Vagina (tissue), 2 donors: ENCODE data around the gene RB1.

Source experiments
- POLR2AphosphoS5 ChIP-seq, 2 donors: sonication (generic); formaldehyde crosslinking; IDR thresholded peaks; one replicate each; pipeline ENCODE4 v1.9.0; 2017; ENCODE audit warnings: antibody characterized with exemption in 2 of 2, mild to moderate bottlenecking in 2 of 2, low read depth in 1 of 2; ENCODE audit not compliant: insufficient read depth in 1 of 2
- TF ChIP-seq, protein P1 (sequence below), 3 experiments: fragments of 450-650 bp in 2 of 3; fragments of 200-600 bp in 1 of 3; sonication (generic) in 1 of 3; IDR thresholded peaks; one replicate each; pipeline ENCODE4 v1.5.1; 2017 to 2019; ENCODE audit warnings: antibody characterized with exemption in 3 of 3, mild to moderate bottlenecking in 2 of 3, moderate library complexity in 2 of 3

DNA sequence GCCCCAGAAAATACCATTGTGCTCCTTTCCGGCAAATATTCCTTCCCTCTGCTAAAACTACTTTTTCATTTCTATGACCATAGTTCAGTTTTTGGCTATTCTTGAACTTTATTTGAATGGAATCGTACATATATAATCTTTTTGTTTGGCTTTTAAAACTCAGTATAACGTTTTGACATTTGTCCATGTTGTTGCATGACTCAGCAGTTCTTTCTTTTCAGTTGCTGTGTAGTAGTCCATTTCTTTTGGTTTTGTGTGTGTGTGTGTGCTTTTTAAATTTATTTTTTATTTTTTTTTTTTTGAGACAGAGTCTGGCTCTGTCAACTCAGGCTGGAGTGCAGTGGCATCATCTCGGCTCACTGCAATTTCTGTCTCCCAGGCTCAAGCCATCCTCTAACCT lies 35.5 kb upstream of the RB1 start:
- TF ChIP-seq, protein P1, sequence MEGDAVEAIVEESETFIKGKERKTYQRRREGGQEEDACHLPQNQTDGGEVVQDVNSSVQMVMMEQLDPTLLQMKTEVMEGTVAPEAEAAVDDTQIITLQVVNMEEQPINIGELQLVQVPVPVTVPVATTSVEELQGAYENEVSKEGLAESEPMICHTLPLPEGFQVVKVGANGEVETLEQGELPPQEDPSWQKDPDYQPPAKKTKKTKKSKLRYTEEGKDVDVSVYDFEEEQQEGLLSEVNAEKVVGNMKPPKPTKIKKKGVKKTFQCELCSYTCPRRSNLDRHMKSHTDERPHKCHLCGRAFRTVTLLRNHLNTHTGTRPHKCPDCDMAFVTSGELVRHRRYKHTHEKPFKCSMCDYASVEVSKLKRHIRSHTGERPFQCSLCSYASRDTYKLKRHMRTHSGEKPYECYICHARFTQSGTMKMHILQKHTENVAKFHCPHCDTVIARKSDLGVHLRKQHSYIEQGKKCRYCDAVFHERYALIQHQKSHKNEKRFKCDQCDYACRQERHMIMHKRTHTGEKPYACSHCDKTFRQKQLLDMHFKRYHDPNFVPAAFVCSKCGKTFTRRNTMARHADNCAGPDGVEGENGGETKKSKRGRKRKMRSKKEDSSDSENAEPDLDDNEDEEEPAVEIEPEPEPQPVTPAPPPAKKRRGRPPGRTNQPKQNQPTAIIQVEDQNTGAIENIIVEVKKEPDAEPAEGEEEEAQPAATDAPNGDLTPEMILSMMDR (IDR thresholded peaks at IDR 0.05) = no peak
- no peak for TF ChIP-seq POLR2AphosphoS5 (IDR thresholded peaks at IDR 0.05; ENCODE audit: insufficient read depth in 1 of 2, low read depth in 1 of 2)
